Mammary epithelial cell (primary cell): ENCODE data around the gene COLEC11.

Experiments
- CTCF ChIP-seq, 2 donors: IDR thresholded peaks in 1 of 2; conservative IDR thresholded peaks in 1 of 2; 2 replicates each; pipeline ENCODE4 v1.5.1; 2011 to 2012; ENCODE audit warnings: inconsistent platforms in 2 of 2, low read length in 2 of 2, mild to moderate bottlenecking in 2 of 2, control low read depth in 1 of 2, low read depth in 1 of 2; ENCODE audit not compliant: insufficient read depth in 1 of 2; ENCODE audit errors: extremely low read depth in 1 of 2
- EZH2 ChIP-seq: IDR thresholded peaks from 2 replicates; pipeline ENCODE4 v1.6.1; 2012; ENCODE audit warnings: low read length, inconsistent platforms, borderline replicate concordance

- TF ChIP-seq CTCF (conservative IDR thresholded peaks at IDR 0.05 in 1 of 2, IDR thresholded peaks at IDR 0.05 in 1 of 2; ENCODE audit: extremely low read depth in 1 of 2, insufficient read depth in 1 of 2, low read depth in 1 of 2, low read length in 2 of 2) = no peak
- no peak for TF ChIP-seq EZH2
Observed at GRCh38 chr2:3633982-3634595, 39.2 kb downstream of the COLEC11 start.
